OCI-LY3 (cell line): ENCODE results near the gene LHX5.
A peak's percentile ranks its signal among the peaks of the same experiment; 100 is the strongest.

Source experiments
- H2AFZ ChIP-seq: fragments of 200-600, 300-600 bp; shearing (Covaris generic); 2 replicates; pipeline ENCODE4 v1.6.0; 2014; ENCODE audit warnings: antibody characterized with exemption, low read depth, low read length
- H3K27ac ChIP-seq: fragments of 200-600, 300-600 bp; sonication (generic); 2 replicates; pipeline ENCODE4 v1.5.1; 2014; ENCODE audit warnings: mild to moderate bottlenecking, low read length, moderate library complexity, mixed read lengths
- H3K27me3 ChIP-seq: fragments of 200-600, 300-600 bp; sonication (generic); 2 replicates; pipeline ENCODE4 v1.6.1; 2014; ENCODE audit warnings: low read depth, low read length, mixed read lengths
- H3K36me3 ChIP-seq: fragments of 200-600, 300-600 bp; sonication (generic); replicated peaks from 2 replicates; pipeline ENCODE3; 2014; ENCODE audit warnings: low read depth, low read length, mixed read lengths
- H3K4me1 ChIP-seq: fragments of 300-600, 200-600 bp; sonication (generic); 2 replicates; pipeline ENCODE4 v1.6.1; 2014; ENCODE audit warnings: low read length, mixed read lengths
- H3K4me2 ChIP-seq: fragments of 200-600, 300-600 bp; sonication (generic); 2 replicates; pipeline ENCODE4 v1.6.1; 2014; ENCODE audit warnings: low read length, mixed read lengths
- H3K4me3 ChIP-seq: fragments of 300-600, 200-600 bp; sonication (generic); 2 replicates; pipeline ENCODE4 v1.5.1; 2014; ENCODE audit warnings: antibody characterized with exemption, mild to moderate bottlenecking, low read length, moderate library complexity
- H3K79me2 ChIP-seq: fragments of 300-600, 200-600 bp; shearing (Covaris generic); 2 replicates; pipeline ENCODE4 v1.6.1; 2014; ENCODE audit warnings: mild to moderate bottlenecking, low read length, mixed read lengths
- H3K9ac ChIP-seq: fragments of 300-600, 200-600 bp; shearing (Covaris generic); 2 replicates; pipeline ENCODE4 v1.6.0; 2014; ENCODE audit warnings: mild to moderate bottlenecking, low read length, moderate library complexity
- H3K9me3 ChIP-seq: fragments of 200-600, 300-600 bp; shearing (Covaris generic); 2 replicates; pipeline ENCODE4 v1.6.1; 2014; ENCODE audit warnings: low read length, mixed read lengths; ENCODE audit not compliant: insufficient read depth
- H4K20me1 ChIP-seq: fragments of 200-600, 300-600 bp; sonication (generic); 2 replicates; pipeline ENCODE4 v1.6.1; 2016; ENCODE audit warnings: low read length, mixed read lengths; ENCODE audit not compliant: insufficient read depth
- CTCF ChIP-seq: fragments of 200-600, 300-600 bp; sonication (generic); IDR thresholded peaks from 2 replicates; pipeline ENCODE4 v1.5.1; 2014; ENCODE audit warnings: antibody characterized with exemption, low read length, low read depth
- EZH2phosphoT487 ChIP-seq: fragments of 200-600 bp; shearing (Covaris generic); IDR thresholded peaks from 2 replicates; pipeline ENCODE4 v1.6.1; 2018; ENCODE audit warnings: antibody characterized with exemption, mixed run types, low read depth

The LHX5 gene

GRCh38 chr12:113459981-113460380, 11.7 kb downstream of the LHX5 start:
- Histone ChIP-seq H3K27ac (no peak overlapping the region), H3K4me3 (no peak overlapping the region), H3K9me3 (no peaks in the 10 kb centered on the region), H3K4me1 (peaks cover 15% of the 10 kb centered on the region), H3K4me2 (no peak overlapping the region), H3K27me3 (peaks cover 13% of the 10 kb centered on the region; the same call in 1 of the 2 replicates), H2AFZ (no peak overlapping the region), H4K20me1 (no peaks in the 10 kb centered on the region), H3K36me3 (no peaks in the 10 kb centered on the region), H3K79me2 (no peaks in the 10 kb centered on the region), H3K9ac (no peak overlapping the region)
- no peak for TF ChIP-seq EZH2phosphoT487
- no peak for TF ChIP-seq CTCF

GRCh38 chr12:113457710-113458109, 14.0 kb downstream of the LHX5 start:
- TF ChIP-seq CTCF (no peak), EZH2phosphoT487 (no peak)
- H3K27me3 ChIP-seq, result peaks cover 17% of the 10 kb centered on the region; the same call in 1 of the 2 replicates
- no peaks in the 10 kb centered on the region for H3K36me3 ChIP-seq
- H2AFZ ChIP-seq, result no peak overlapping the region
- H3K4me3 ChIP-seq, result no peak overlapping the region
- H3K27ac ChIP-seq, result no peak overlapping the region
- H3K9me3 ChIP-seq, result no peaks in the 10 kb centered on the region
- H3K4me2 ChIP-seq, result no peak overlapping the region
- peaks cover 15% of the 10 kb centered on the region for H3K4me1 ChIP-seq
- no peak overlapping the region for H3K9ac ChIP-seq
- H4K20me1 ChIP-seq, result no peaks in the 10 kb centered on the region
- no peaks in the 10 kb centered on the region for H3K79me2 ChIP-seq

GRCh38 chr12:113457185-113457584, 14.5 kb downstream of the LHX5 start:
- Histone ChIP-seq H3K4me2 (peak overlapping the region; percentile 39), H3K9me3 (no peaks in the 10 kb centered on the region), H3K4me3 (0 out of 2 replicates have a peak overlapping the region, but pooled peaks have one; percentile 6), H2AFZ (no peak overlapping the region; the same call in 1 of the 2 replicates), H3K9ac (no peak overlapping the region), H3K27ac (no peak overlapping the region), H3K4me1 (peaks cover 15% of the 10 kb centered on the region), H3K27me3 (peaks cover 17% of the 10 kb centered on the region; the same call in 1 of the 2 replicates), H3K36me3 (no peaks in the 10 kb centered on the region), H3K79me2 (no peaks in the 10 kb centered on the region), H4K20me1 (no peaks in the 10 kb centered on the region)
- no peak for TF ChIP-seq CTCF
- no peak for TF ChIP-seq EZH2phosphoT487

GRCh38 chr12:113456761-113457160, 14.9 kb downstream of the LHX5 start:
- H3K4me1 ChIP-seq, result peaks cover 15% of the 10 kb centered on the region
- H3K36me3 ChIP-seq, result no peaks in the 10 kb centered on the region
- TF ChIP-seq EZH2phosphoT487 (no peak), CTCF (no peak)
- no peaks in the 10 kb centered on the region for H4K20me1 ChIP-seq
- H3K27ac ChIP-seq, result 0 out of 2 replicates have a peak overlapping the region, but pooled peaks have one; percentile 4
- peak overlapping the region; percentile 72; the same call in 1 of the 2 replicates for H2AFZ ChIP-seq
- H3K9ac ChIP-seq, result no peak overlapping the region
- peaks cover 17% of the 10 kb centered on the region; the same call in 1 of the 2 replicates for H3K27me3 ChIP-seq
- H3K4me2 ChIP-seq, result peak overlapping the region; percentile 39
- H3K4me3 ChIP-seq, result peak overlapping the region; percentile 6; the same call in 1 of the 2 replicates
- H3K79me2 ChIP-seq, result no peaks in the 10 kb centered on the region
- H3K9me3 ChIP-seq, result no peaks in the 10 kb centered on the region
